ENCODE results near the gene OSBPL8.

OSBPL8 gene

GRCh38 chr12:76444408-76444984 is 115.1 kb downstream of the OSBPL8 start:
- Histone ChIP-seq H3K4me1 (ENCODE audit: control insufficient read depth, insufficient read depth, low read length) (peaks cover 2% of the 10 kb centered on the region; the same call in 1 of the 2 replicates), H3K9me3 (ENCODE audit: control insufficient read depth, insufficient read depth, low read depth, low read length) (no peaks in the 10 kb centered on the region), H3K36me3 (ENCODE audit: control insufficient read depth in 2 of 2, insufficient read depth in 1 of 2, low read length in 2 of 2) (peaks cover 0 to 3% of the 10 kb centered on the region in 2 experiments; a peak in 1 of 3 replicates), H3K27ac (ENCODE audit: extremely low read depth, low read depth, low read length) (no peak overlapping the region), H3K4me3 (ENCODE audit: low read depth, low read length) (no peak overlapping the region)
- CTCF ChIA-PET: interaction anchor here (0.7 to 1.7 kb wide), 3 partner anchors 12 to 1053 kb away, joined by 3 to 5 read pairs (median 3); no protein-coding TSS in a partner anchor
- POLR2A ChIA-PET: no interaction called here
- TF ChIP-seq ZNF776 (tag by site-specific recombination; IDR thresholded peaks at IDR 0.05; ENCODE audit: borderline replicate concordance): no peak
- TF ChIP-seq ZNF274 (IDR thresholded peaks at IDR 0.05; ENCODE audit: low read length): no peak
- TF ChIP-seq ZNF274 (tag by site-specific recombination; IDR thresholded peaks at IDR 0.05; ENCODE audit: borderline replicate concordance): no peak
- TF ChIP-seq ZNF423 (tag by site-specific recombination; IDR thresholded peaks at IDR 0.05): no peak
- no peak for TF ChIP-seq ZNF596 (tag by site-specific recombination; IDR thresholded peaks at IDR 0.05)
- no peak for TF ChIP-seq ZNF23 (tag by site-specific recombination; IDR thresholded peaks at IDR 0.05; ENCODE audit: borderline replicate concordance)
- TF ChIP-seq ZBTB21 (tag by site-specific recombination; IDR thresholded peaks at IDR 0.05): no peak
- TF ChIP-seq HOXD13 (CRISPR knock-in tag; IDR thresholded peaks at IDR 0.05; ENCODE audit: borderline replicate concordance): no peak
- no peak for TF ChIP-seq ZSCAN4 (tag by site-specific recombination; IDR thresholded peaks at IDR 0.05)
- TF ChIP-seq ZNF148 (tag by site-specific recombination; IDR thresholded peaks at IDR 0.05; ENCODE audit: borderline replicate concordance): no peak
- TF ChIP-seq ZNF529 (tag by site-specific recombination; IDR thresholded peaks at IDR 0.05; ENCODE audit: insufficient replicate concordance): no peak
- no peak for TF ChIP-seq ZNF394 (tag by site-specific recombination; IDR thresholded peaks at IDR 0.05; ENCODE audit: borderline replicate concordance)
- no peak for TF ChIP-seq ZNF544 (tag by site-specific recombination; IDR thresholded peaks at IDR 0.05)
- no peak for TF ChIP-seq ZNF837 (tag by site-specific recombination; IDR thresholded peaks at IDR 0.05)
- no peak for TF ChIP-seq ZNF639 (tag by site-specific recombination; IDR thresholded peaks at IDR 0.05)
- no peak for TF ChIP-seq ZNF132 (tag by site-specific recombination; IDR thresholded peaks at IDR 0.05; ENCODE audit: borderline replicate concordance)
- TF ChIP-seq ZNF404 (tag by site-specific recombination; IDR thresholded peaks at IDR 0.05): no peak
- no peak for TF ChIP-seq REPIN1 (tag by site-specific recombination; IDR thresholded peaks at IDR 0.05; ENCODE audit: low read depth)
- TF ChIP-seq KLF9 (tag by site-specific recombination; IDR thresholded peaks at IDR 0.05; ENCODE audit: low read depth): no peak
- TF ChIP-seq ZNF777 (tag by site-specific recombination; IDR thresholded peaks at IDR 0.05; ENCODE audit: borderline replicate concordance): no peak
- no peak for TF ChIP-seq ELK4 (IDR thresholded peaks at IDR 0.05; ENCODE audit: borderline replicate concordance, low read depth, low read length)

Data from HEK293 (cell line).